NCI-H2107 (cell line): ENCODE data around the gene ZNF597.

Experiments used
- DNase-seq: peaks from one replicate; lab custom pipeline; 2025; lab: John Stamatoyannopoulos, UW

ZNF597 gene, protein sequence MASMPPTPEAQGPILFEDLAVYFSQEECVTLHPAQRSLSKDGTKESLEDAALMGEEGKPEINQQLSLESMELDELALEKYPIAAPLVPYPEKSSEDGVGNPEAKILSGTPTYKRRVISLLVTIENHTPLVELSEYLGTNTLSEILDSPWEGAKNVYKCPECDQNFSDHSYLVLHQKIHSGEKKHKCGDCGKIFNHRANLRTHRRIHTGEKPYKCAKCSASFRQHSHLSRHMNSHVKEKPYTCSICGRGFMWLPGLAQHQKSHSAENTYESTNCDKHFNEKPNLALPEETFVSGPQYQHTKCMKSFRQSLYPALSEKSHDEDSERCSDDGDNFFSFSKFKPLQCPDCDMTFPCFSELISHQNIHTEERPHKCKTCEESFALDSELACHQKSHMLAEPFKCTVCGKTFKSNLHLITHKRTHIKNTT

DNA sequence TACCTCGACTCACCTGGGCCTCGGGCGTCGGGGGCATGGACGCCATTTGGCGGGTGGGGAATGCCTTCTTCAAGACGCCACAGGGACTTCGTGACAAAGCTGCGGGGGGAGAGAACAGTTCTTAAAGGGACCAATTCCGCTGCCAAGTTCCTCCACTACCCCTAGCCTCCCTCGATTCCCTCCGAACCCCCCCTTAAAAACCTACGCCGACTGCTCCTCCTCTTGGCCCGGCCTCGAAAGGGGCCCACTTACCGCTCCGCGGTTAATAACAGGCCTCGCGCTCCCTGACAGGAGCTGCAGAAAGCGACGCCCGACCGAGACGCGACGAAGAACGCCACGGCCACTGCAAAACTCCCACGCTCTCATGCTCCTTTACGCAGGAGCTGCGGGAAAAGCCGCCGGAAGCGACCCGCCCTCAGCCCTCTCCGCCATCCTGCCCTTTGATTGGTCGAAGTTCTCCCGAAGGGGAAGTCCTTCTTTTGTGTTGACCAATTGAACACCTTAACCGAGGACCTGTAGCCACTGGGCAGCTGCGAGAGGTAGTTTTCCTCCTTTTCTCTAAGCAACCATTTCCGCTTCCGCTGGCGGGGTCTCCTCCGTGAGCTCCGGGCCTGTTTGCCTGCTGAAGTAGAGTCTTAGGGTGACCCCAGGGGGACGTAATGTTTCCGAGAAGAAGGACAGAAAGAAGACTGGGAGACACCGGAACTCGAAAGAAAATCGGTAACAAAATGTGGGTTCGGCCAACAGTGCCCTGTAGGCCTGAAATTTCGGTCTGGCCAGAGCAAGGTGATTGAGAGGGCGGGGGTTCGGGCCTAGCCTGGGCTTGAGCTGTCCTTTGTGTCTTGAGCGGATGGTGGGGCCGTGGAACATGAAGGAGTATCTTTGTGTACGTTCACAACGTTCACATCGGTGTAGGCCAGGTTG is at the start of gene ZNF597, which contains the start of gene NAA60:
TSS of gene ZNF597 (minus strand) at position 397 of the 924 bp plus-strand sequence. CDS start at position 46, 351 bp downstream.
TSS of gene NAA60 (plus strand) at position 573 of the 924 bp plus-strand sequence. CDS start 32,548 bp downstream, outside the sequence.
- DNase-seq: peak; percentile 66

DNA sequence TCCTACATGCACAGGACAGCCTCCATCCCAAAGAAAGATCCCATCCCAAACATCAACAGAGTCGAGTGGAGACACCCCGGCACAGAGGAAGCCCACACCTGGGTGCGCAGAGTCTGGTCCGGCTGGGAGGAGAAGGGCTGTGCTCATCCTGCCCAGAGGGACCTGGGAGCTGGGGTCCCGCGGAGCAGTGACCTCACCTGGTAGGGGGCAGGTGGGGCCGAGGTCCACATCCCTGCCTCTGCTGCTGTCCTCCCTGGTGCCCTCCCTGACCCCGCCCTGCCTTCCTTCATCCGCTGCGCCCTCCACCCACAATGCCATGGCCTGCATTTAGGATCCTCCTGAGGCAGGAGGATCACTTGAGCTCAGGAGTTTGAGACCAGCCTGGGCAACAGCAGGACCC is 49.1 kb upstream of the ZNF597 start:
- no peak for DNase-seq

DNA sequence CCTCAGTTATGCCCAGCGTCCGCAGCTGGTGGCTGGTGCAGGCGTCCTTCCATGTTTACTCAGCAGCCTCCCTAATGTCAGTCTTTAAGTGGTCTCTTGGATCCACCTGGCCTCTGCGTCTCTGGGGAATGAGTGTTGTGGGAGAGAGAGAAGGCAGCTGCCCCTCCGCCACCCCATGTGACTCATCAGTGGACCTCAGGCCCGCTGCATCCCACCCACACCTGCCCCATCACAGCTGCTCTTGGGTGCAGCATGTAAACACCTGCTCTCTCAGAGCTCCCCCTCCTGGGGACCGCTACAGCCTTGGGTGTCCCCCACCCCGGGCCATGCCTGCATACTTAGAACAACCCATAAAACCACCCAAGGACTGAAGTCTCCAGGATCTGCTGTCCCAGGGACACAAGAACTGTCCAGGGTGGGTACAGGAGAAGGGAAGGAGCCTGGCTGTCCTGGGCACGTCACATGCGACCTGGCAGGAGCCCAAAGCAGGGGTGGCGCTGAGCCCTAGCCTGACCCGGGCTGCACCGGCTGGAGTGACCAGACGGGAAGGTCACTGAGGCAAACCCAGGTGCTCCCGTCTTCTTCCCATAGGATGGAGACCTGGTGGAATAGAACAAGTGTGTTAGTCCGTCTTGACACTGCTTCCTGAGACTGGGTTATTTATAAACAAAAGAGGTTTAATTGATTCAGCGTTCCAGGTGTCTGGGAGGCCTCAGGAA is 47.8 kb upstream of the ZNF597 start:
- DNase-seq: peak; percentile 11

DNA sequence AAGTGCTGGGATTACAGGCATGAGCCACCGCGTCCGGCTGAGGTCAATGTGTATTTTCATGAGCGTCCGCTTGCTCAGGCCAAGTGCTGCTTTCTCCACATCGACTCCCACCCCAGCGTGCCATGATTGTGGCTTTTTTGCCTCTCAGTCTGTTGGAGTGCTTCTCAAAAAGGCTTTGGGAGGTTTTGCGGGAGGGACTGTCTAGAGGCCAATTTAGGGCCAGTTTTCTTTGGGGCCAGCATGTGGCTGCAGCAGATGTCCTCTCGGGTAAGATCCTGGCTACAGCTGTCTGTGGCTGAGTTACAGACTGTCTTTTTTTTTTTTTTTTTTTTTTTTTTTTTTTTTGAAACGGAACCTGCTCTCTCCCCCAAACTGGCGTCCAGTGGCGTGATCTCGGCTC is 45.5 kb upstream of the ZNF597 start:
- DNase-seq: no peak

DNA sequence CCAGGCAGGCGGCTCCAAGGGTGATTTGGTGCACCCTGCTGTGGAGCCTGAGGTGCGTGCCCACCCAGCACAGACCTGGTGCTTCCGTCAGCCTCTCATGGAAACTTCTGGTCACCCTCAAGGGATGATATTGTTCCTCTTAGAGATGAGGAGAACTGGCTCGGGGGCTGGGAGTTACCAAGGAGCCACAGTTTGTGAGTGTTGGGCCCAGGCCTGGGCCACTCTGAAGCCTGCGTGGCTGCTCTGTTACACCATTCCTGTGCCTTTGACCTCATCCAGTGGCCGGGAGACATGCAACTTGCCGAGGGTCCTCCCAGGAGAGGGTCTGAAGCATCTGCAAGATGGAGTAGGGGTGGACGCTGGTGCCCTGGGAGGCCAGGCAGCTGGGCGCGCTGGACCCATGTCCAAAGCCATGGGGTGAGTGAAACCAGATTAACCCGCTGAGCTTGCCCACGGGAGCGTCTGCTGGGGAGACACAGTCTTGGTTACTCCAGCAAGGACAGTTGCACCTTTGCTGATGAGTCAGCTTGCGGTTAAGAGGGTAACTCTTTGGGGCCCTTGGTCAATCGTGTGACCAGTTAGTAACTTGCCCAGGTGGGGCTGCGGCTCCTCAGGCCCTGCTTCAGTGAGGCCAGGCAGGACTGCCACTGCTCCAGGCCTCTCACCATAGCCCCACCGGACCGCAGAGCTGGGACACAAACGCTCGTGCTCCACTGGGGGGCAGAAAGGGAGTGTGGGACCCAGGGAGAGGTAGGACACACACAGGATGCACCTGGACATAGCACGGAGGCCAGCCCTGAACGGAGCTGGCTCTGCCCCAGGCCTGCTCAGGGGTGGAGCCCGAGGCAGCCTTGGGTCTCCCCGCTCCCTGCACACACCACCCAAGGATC is 44.5 kb upstream of the ZNF597 start:
- DNase-seq: no peak

DNA sequence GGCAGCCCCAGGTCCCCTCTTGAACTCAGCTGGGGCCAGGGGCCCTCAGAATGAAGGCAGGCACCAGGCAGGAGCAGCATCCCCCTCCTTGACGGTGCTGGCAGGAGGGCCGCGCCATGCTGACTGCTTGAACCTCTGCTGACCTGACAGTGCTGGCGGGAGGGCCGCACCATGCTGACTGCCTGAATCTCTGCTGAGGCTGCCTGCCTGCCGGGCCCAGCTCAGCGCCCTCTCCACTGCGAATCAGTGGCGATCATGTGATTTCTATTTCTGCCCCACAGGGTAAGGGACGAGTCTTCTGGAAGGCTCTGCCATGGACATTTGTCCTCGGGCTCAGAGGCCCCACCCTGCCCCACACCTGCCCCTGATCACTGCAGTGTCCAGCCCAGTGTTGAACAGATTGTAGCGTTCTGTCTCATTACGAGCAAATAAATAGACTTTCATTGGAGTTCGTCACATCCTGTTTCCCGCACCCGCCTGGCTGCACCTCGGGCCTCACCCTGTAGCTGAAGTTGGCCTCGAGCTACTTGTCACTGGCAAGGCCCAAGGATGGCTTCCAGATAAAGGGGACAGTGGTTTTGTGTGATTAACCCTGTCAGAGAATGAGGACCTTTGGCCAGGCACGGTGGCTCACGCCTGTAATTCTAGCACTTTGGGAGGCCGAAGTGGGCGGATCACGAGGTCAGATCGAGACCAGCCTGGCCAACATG is 43.4 kb upstream of the ZNF597 start:
- no peak for DNase-seq

DNA sequence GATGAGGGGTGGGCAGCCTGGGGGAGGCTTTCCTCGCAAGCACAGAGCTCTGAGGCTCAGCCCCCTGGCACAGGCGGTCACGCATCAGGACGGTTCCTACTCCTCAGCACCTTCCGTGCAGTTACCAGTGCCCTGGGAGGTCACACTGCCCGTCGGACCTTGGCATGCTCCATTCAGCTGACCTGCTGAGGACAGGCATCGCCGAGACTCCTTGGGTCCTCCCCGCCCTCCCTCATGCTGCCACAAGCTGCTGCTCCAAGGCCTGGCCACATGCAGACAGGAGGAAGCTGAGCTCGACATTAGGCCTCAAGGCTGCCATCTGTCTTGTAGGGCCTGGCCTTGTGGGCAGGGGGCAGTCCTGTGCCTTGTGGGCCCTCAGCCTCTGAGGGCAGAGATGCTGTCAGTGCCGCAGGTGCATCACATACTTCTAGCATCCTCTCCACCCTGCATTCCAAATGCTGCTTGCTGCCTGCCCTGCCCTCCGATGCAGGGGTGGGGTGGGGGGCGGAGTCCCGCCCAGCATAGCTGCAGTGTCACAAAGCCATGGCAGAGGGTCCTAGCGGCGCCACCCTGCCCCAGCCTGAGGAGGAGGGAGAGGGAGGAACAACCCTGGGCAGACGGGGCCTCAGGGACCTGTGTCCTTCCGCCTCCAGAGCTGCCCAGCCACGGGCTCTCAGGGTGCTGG is 42.7 kb upstream of the ZNF597 start:
- DNase-seq: no peak

DNA sequence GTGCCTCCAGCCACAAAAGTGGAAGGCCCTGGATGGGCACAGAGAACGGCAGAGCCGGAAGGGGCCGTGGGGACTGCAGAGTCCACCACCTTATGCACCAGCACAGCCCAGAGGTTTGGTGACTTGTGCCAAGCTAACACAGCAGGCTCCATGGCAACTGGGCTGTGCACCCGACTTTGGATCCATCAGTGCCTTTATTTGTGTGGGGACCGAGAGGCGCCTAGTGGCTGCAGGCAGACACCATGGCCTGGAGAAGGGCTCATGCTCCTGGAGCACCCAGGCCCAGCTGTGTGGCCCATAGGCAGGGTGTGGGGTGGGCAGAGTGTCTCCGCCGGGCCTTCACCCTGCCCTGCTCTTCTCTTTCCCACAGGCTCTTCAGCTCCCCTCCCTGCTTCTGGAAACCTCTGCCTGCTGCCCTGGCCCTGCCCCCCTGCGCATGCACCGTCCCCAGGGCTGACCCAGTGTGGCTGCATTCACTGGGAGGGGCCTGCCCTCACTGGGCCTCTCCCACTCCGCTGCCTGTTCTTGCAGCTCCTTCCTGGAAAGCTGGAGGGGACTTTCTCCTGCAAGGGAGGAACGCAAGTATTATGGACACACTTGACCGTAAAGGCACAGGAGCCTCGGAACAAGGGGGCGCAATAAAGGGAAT is 41.9 kb upstream of the ZNF597 start:
- DNase-seq: no peak

DNA sequence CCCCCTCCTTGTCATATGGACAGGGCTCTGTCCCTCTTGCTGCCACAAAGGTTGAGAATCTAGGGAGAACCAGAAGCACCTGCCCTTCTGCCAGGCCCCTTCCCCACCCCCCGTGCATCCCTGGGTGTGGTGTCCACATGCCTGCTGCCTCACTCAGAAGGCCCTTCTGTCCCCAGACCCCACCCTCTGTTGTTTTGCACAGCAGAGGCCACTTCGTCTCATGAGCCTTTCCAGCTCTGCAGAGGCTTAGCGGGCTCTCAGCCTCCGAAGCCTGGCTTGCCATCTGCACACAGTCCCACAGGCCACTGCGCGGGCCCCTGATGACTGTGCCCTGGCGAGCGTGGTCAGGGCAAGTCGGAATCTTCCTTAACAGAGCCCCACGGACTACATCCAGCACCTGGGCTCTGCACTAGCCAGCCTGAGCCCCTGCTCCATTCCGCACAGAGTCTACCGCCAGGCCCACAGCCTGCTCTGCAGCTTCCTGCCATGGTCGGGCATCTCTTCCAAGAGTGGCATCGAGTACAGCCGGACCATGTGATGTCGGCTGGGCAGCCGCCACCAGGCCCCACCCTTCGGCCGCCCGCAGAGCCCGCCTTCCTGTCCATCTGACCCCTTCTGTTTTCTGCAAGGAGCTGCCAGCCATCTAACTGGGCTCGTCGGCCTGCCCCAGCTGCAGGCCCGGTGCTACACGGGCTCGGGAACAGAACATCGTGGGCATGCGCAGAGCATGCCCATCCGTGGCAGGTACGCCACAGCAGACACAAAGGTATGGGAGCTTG is 41.2 kb upstream of the ZNF597 start:
- no peak for DNase-seq

DNA sequence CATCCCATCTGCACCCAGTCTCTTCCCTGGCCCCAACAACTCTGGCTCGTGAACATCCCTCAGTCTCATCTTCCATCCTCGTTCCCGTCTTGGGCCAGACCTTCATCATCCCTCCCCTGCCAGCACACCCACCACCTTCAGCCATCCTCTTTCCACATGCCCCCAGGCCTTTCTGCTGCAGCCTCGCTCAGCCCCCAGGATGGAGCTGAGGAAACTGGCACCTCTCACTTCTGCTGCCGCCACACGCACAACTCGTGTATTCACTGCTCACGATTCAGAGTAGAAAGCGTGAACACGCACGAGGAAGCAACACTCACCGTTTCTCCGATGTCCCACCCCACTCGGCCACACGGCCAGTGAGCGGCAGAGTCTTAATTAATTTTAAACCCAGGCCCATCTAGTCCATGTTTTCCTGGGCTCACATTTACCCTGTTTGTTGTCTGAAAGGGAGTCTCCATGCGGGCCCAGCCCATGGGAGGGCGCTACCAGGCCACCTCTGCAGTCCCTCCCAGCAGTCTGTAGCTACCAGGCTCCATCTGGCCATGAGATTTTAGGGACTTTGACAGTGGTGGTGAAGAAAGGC is 39.4 kb upstream of the ZNF597 start:
- DNase-seq: no peak

DNA sequence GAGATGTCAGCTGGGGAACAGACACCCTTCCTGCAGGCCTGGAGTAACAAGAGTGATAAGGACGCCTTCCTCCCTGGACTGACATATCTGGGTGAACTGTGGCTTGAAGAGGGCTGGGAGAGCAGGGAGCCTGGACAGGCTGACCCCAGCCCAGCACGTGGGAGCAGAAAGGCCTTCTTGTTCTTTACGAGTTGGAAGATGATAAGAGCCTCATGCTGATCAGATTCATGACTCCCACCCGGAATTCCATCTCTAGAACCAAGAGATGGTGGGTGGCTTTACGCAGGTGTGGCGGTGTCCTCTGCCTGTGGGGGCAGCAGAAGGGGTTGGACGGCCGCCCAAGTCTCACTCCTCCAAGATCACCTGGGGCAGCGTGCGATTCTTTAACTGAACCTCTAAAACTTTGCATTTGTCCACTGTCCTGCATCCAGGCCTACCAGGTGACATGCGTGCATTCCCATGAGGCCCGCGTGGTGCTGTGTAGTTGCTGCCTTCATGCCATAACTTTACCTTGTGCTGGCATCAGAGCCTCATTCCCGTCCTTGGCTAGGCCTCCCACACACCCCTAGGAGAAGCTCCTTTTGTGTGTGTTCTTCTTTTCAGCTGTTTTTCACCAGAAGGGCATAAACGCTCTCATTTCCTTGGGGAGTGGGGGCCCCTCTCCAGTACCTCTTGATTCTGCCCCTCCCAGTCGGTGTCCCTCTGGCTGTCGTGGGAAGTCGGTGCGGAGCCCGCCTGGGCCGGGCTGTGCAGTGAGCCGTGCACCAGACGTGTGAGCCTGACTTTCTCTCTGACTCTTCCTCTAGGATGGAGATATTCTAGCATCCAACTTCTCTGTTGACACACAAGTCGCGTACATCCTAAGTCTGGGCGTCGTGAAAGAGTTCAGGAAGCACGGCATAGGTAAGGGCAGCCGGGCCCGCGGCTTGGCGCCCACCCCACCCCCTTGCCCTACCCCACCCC is 38.7 kb upstream of the ZNF597 start:
- DNase-seq: no peak

DNA sequence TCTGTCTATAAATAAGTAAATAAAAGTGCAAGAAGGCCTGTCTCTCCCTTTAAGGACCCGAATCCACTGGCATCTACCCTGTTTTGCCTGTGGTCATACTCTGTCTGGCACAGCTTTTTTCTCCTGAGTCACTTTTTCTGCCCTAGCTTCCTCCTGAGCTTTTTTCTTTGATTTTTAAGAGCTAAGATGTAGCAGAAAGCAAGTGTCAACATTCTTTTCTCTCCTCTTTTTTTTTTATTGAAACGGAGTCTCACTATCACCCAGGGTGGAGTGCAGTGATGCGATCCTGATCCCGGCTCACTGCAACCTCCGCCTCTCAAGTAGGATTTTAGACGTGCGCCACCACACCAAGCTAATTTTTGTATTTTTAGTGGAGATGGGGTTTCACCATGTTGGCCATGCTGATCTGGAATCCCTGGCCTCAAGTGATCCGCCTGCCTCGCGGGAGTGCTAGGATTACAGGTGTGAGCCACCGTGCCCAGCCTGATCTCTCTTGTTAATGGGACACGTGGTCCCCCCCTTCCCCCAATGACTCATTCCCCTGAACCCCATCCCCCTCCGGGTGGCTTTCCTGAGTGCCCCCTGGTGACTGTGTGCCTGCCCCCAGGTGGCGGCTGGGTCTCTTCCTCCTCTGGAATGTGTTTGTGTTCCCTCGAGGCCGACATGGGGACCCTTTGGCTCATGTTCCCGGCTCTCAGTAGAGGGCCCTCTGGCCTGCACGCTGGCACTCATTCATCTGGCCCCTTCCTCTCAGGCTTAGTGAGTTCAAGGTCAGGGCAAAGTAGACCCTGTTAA is 37.8 kb upstream of the ZNF597 start:
- no peak for DNase-seq

DNA sequence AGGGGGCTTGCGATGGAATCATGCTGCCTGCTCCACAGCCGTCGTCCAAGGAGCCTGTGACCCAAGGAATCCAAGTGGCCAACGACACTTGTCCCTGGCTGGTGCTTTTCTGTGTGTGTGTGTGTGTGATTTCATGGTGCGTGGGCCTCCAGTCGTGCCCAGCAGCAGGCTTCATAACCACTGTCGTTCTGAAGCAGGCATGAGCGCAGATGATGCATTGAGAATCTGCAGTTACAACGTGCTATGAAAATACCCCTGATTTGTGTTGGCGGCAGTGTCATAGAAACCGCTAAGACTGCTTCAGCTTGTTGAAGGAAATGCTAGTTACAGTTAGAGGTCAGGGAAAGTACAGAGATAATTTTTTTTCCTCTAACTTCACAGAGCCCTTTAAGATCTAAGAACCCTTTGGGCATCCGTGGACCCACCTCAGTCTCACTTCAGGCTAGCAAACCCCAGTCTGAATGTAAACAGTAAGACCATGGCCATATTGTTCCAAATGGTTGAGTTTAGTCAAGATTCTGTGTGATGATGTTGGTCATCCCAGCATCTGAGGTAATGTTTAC is 36.4 kb upstream of the ZNF597 start:
- DNase-seq: no peak

DNA sequence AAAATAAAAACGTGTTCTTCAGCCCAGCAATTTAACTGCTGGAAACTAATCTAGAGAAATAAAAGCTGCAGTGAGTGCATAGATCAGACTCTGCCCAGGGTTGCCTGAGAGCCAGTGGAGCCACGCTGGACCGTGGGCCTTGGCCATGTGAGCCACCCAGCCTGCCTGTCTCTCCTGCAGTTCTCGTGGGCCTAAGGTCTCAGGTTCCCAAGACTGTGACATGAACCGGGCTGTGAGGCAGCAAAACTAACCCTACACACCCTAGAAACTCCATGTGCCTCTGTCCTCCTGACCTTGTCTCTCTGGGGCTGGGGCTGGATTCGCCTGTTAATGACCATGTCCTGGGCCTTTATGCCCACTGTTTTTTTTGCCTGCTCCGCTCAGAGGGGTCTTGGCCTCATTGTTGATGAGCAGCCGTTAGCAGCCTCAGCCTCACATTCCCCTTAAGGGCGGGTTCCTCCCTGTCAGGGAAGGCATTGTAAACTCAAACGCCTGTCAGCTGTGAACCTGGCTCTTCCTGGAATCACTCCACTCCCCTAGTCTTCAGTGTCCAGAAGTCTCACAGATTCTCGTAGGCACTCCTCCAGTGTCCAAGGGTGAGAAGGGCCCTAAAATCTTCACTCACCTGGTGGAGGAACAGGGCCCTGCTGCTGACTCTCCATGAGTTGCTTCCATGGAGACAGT is 35.1 kb upstream of the ZNF597 start:
- DNase-seq: no peak

DNA sequence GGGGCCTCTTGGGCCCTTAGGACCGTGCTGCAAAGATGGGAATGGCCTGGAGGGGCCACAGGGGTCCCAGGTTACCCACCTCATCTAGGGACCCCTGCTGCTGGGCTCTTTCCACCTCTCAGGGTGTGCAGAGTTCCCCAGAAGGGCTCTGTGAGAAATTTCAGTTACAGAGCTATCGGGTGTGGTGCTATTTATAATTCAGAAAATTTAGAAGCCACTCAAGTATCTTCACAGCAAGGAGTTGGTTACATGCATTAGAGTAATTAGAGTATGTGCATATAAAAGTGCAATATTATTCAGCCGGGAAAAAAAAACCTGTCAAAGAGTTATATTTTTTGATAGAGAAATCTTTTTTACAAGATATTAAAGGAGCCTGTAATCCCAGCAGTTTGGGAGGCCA is 33.1 kb upstream of the ZNF597 start:
- DNase-seq: no peak
